Measurements from ENCODE around the gene NISCH.

Gene NISCH

GRCh38 chr3:52452570-52453221 is 2.7 kb upstream of the NISCH start:
- H3K4me3 ChIP-seq (ENCODE audit: control insufficient read depth, low read depth, low read length): no peak overlapping the region
- no peak for TF ChIP-seq CTCF (IDR thresholded peaks at IDR 0.05; ENCODE audit: control insufficient read depth, insufficient read depth, low read depth, low read length, missing control alignments)
- no peak for DNase-seq (ENCODE audit: low read depth)

- peak within 1 kb of the TSS; percentile 95; the same call in 1 of the 2 replicates for H3K4me3 ChIP-seq (ENCODE audit: control insufficient read depth, low read depth, low read length)
- no peak for DNase-seq (ENCODE audit: low read depth)
- no peak for TF ChIP-seq CTCF (IDR thresholded peaks at IDR 0.05; ENCODE audit: control insufficient read depth, insufficient read depth, low read depth, low read length, missing control alignments)
Observed at GRCh38 chr3:52453496-52454249, 1.7 kb upstream of the NISCH start, which contains the start of gene TNNC1. TSS of gene TNNC1 (minus strand) at chr3:52454041. CDS start at chr3:52454015, 26 bp downstream.

- TF ChIP-seq CTCF (IDR thresholded peaks at IDR 0.05; ENCODE audit: control insufficient read depth, insufficient read depth, low read depth, low read length, missing control alignments): no peak
- H3K4me3 ChIP-seq (ENCODE audit: control insufficient read depth, low read depth, low read length): no peak overlapping the region; the same call in 1 of the 2 replicates
- no peak for DNase-seq (ENCODE audit: low read depth)
Observed at GRCh38 chr3:52454250-52454937, 1.0 kb upstream of the NISCH start.

GRCh38 chr3:52454938-52455282 is 494 bp upstream of the NISCH start:
- peak overlapping the region; percentile 95 for H3K4me3 ChIP-seq (ENCODE audit: control insufficient read depth, low read depth, low read length)
- TF ChIP-seq CTCF (IDR thresholded peaks at IDR 0.05; ENCODE audit: control insufficient read depth, insufficient read depth, low read depth, low read length, missing control alignments): no peak
- no peak for DNase-seq (ENCODE audit: low read depth)

GRCh38 chr3:52456169-52456799 is 880 bp downstream of the NISCH start:
- DNase-seq (ENCODE audit: low read depth): no peak
- peak overlapping the region; percentile 95 for H3K4me3 ChIP-seq (ENCODE audit: control insufficient read depth, low read depth, low read length)
- no peak for TF ChIP-seq CTCF (IDR thresholded peaks at IDR 0.05; ENCODE audit: control insufficient read depth, insufficient read depth, low read depth, low read length, missing control alignments)

- peak overlapping the region; percentile 95 for H3K4me3 ChIP-seq (ENCODE audit: control insufficient read depth, low read depth, low read length)
- DNase-seq (ENCODE audit: low read depth): no peak
- TF ChIP-seq CTCF (IDR thresholded peaks at IDR 0.05; ENCODE audit: control insufficient read depth, insufficient read depth, low read depth, low read length, missing control alignments): no peak
Observed at GRCh38 chr3:52456800-52457183, 1.4 kb downstream of the NISCH start.

Measured in AG09309 (cell line).